ENCODE measurements around the gene TRAPPC2L.

Gene TRAPPC2L

DNA sequence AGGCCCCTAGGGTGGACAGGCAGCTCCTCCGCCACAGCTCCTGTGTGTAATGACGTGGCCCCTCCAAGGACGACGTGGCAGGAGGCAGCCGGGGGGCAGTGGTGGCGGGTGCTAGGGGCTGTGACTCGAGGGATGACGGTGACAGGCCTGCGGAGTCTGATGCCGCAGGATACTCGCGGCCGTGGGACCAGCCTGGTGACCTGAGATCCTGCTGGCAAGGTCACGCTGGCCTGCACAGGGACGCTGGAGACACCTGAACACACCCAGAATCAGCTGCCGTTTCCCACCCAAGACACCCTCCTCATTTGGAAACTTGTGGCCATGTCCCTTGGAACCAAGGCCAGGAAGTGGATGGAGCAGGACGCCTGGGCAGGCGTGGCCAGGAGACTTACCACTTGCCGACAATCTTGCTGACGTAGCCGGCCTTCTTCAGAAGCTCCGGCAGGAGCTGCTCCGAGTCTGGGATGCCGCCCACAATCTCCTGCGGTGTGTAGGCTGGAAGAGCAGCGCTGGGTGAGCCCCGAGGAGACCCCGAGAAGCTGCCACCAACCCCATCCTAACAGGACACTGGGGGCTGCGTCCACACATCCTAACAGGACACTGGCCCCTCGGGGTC is 16.2 kb upstream of the TRAPPC2L start:
- no peak overlapping the region for H3K4me3 ChIP-seq (ENCODE audit: low read length)
- DNase-seq (ENCODE audit: low read depth): no peak
- TF ChIP-seq, protein P1, sequence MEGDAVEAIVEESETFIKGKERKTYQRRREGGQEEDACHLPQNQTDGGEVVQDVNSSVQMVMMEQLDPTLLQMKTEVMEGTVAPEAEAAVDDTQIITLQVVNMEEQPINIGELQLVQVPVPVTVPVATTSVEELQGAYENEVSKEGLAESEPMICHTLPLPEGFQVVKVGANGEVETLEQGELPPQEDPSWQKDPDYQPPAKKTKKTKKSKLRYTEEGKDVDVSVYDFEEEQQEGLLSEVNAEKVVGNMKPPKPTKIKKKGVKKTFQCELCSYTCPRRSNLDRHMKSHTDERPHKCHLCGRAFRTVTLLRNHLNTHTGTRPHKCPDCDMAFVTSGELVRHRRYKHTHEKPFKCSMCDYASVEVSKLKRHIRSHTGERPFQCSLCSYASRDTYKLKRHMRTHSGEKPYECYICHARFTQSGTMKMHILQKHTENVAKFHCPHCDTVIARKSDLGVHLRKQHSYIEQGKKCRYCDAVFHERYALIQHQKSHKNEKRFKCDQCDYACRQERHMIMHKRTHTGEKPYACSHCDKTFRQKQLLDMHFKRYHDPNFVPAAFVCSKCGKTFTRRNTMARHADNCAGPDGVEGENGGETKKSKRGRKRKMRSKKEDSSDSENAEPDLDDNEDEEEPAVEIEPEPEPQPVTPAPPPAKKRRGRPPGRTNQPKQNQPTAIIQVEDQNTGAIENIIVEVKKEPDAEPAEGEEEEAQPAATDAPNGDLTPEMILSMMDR (conservative IDR thresholded peaks at IDR 0.05; ENCODE audit: low read depth, low read length): no peak

DNA sequence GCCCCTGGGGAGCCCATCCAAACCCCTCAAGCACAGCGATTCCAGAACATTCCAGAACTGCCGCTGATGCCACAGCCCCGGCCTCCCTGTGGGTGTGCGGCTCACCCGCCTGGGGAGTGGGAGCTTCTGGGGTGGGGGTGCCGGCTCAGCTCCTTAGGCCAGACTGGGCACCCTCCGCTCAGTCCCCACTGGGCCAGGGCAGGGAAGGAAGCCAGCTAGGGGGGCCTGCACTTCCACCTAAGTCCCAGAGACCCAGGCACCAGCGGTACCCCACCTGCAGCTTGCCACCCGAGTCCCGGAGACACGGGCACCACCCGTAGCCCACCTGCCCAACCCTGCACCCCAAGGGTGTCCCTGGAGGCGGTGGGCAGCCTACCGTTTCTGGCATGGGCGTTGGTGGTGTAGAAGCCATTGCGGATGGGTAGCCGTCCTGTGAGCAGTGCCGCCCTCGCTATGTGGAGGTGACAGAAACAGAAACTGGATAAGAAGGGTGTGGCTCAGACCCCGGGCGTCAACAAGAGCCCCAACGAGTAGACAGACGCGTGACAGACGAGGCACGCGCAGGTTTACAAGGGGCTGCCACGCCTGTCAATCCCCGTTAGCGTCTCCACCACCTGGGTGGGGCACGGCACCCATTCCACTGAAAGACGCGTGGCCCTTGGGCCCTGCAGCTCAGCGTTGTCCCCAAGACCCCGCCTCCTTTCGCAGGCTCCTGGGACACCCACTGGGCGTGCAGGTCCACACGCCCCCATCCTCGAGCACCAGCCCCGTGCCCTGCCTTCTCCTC is 15.2 kb upstream of the TRAPPC2L start:
- no peak overlapping the region for H3K4me3 ChIP-seq (ENCODE audit: low read length)
- no peak for DNase-seq (ENCODE audit: low read depth)
- TF ChIP-seq, protein P1 (conservative IDR thresholded peaks at IDR 0.05; ENCODE audit: low read depth, low read length): no peak

DNA sequence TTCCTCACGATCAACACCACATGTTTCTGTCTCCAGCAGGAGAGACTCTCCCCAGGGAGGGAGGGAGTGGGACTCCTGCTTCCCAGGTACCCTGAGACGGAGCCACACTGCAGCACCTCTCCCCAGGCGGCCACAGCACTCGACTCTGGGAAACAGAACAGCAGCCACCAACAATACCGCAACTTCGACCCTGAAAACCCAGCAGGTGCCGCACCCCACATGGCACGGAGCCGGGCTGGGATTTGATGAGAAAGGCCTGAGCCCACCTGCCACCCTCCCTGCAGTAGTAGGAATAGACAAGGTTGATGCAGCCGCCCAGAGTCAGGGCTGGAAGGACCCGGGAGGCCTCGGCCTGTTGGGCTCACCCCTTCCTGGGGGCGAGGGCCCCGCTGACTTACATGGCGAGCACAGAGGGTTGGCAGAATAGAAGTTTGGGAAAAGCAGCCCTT is 14.6 kb upstream of the TRAPPC2L start:
- TF ChIP-seq, protein P1 (conservative IDR thresholded peaks at IDR 0.05; ENCODE audit: low read depth, low read length): no peak
- no peak for DNase-seq (ENCODE audit: low read depth)
- no peak overlapping the region for H3K4me3 ChIP-seq (ENCODE audit: low read length)

- TF ChIP-seq, protein P1 (conservative IDR thresholded peaks at IDR 0.05; ENCODE audit: low read depth, low read length): no peak
Observed at GRCh38 chr16:88842806-88843205, 14.1 kb upstream of the TRAPPC2L start.

GRCh38 chr16:88843256-88843655 is 13.7 kb upstream of the TRAPPC2L start:
- no peak overlapping the region for H3K4me3 ChIP-seq (ENCODE audit: low read length)
- TF ChIP-seq, protein P1 (conservative IDR thresholded peaks at IDR 0.05; ENCODE audit: low read depth, low read length): no peak
- no peak for DNase-seq (ENCODE audit: low read depth)

More at GRCh38 chr16:88842806-88843205, 14.1 kb upstream of the TRAPPC2L start:
- H3K4me3 ChIP-seq (ENCODE audit: low read length): no peak overlapping the region
- DNase-seq (ENCODE audit: low read depth): no peak

- TF ChIP-seq, protein P1 (conservative IDR thresholded peaks at IDR 0.05; ENCODE audit: low read depth, low read length): peak; percentile 13
- DNase-seq (ENCODE audit: low read depth): no peak
Observed at GRCh38 chr16:88844419-88845036, 12.4 kb upstream of the TRAPPC2L start.

More at GRCh38 chr16:88844419-88845036, 12.4 kb upstream of the TRAPPC2L start:
- no peak overlapping the region for H3K4me3 ChIP-seq (ENCODE audit: low read length)

All from retinal pigment epithelial cell (primary cell).